Measurements from ENCODE around the gene CTSS.
"Not testable (repeated sequence)": the region's sequence is repeated elsewhere in the genome, so short reads cannot be mapped to it uniquely, and the experiment has no call there.

The CTSS gene

GRCh38 chr1:150775276-150775675 is 9.7 kb upstream of the CTSS start:
- Histone ChIP-seq H3K36me3 (ENCODE audit: control insufficient read depth, insufficient read depth, low read length) (no peaks in the 10 kb centered on the region), H3K4me3 (replicated peaks; ENCODE audit: low read depth, low read length) (no peak overlapping the region), H3K27me3 (replicated peaks; ENCODE audit: control insufficient read depth, insufficient read depth, low read length) (no peaks in the 10 kb centered on the region)
- no peak for DNase-seq (ENCODE audit: extremely low read depth, insufficient read length)
- TF ChIP-seq CTCF (IDR thresholded peaks at IDR 0.05; ENCODE audit: insufficient read depth, low read length, poor library complexity, severe bottlenecking), result no peak

- Histone ChIP-seq H3K27me3 (replicated peaks; ENCODE audit: control insufficient read depth, insufficient read depth, low read length) (no peaks in the 10 kb centered on the region), H3K36me3 (ENCODE audit: control insufficient read depth, insufficient read depth, low read length) (no peaks in the 10 kb centered on the region), H3K4me3 (replicated peaks; ENCODE audit: low read depth, low read length) (no peak overlapping the region)
- no peak for DNase-seq (ENCODE audit: extremely low read depth, insufficient read length)
- no peak for TF ChIP-seq CTCF (IDR thresholded peaks at IDR 0.05; ENCODE audit: insufficient read depth, low read length, poor library complexity, severe bottlenecking)
Measured at GRCh38 chr1:150772326-150772725, 6.7 kb upstream of the CTSS start.

GRCh38 chr1:150767704-150768103 is 2.1 kb upstream of the CTSS start:
- DNase-seq (ENCODE audit: extremely low read depth, insufficient read length); H3K4me3 ChIP-seq (replicated peaks; ENCODE audit: low read depth, low read length); H3K27me3 ChIP-seq (replicated peaks; ENCODE audit: control insufficient read depth, insufficient read depth, low read length); H3K36me3 ChIP-seq (ENCODE audit: control insufficient read depth, insufficient read depth, low read length): not testable (repeated sequence)

GRCh38 chr1:150765977-150766301 is 361 bp upstream of the CTSS start:
- not testable (repeated sequence) for H3K27me3 ChIP-seq (replicated peaks; ENCODE audit: control insufficient read depth, insufficient read depth, low read length); H3K36me3 ChIP-seq (ENCODE audit: control insufficient read depth, insufficient read depth, low read length)
- H3K4me3 ChIP-seq (replicated peaks; ENCODE audit: low read depth, low read length), result peak overlapping the region; percentile 64; the same call in 1 of the 2 replicates
- DNase-seq (ENCODE audit: extremely low read depth, insufficient read length), result peak; percentile 13

GRCh38 chr1:150764617-150765101 is 919 bp downstream of the CTSS start:
- Histone ChIP-seq H3K27me3 (replicated peaks; ENCODE audit: control insufficient read depth, insufficient read depth, low read length) (no peaks in the 10 kb centered on the region), H3K36me3 (ENCODE audit: control insufficient read depth, insufficient read depth, low read length) (peaks cover under 1% of the 10 kb centered on the region), H3K4me3 (replicated peaks; ENCODE audit: low read depth, low read length) (peak overlapping the region; percentile 64)
- TF ChIP-seq CTCF (IDR thresholded peaks at IDR 0.05; ENCODE audit: insufficient read depth, low read length, poor library complexity, severe bottlenecking), result no peak
- DNase-seq (ENCODE audit: extremely low read depth, insufficient read length), result peak; percentile 15

- DNase-seq (ENCODE audit: extremely low read depth, insufficient read length), result no peak
- peak overlapping the region; percentile 32; the same call in 1 of the 2 replicates for H3K4me3 ChIP-seq (replicated peaks; ENCODE audit: low read depth, low read length)
- no peaks in the 10 kb centered on the region for H3K27me3 ChIP-seq (replicated peaks; ENCODE audit: control insufficient read depth, insufficient read depth, low read length)
- H3K36me3 ChIP-seq (ENCODE audit: control insufficient read depth, insufficient read depth, low read length), result peaks cover 1% of the 10 kb centered on the region
- TF ChIP-seq CTCF (IDR thresholded peaks at IDR 0.05; ENCODE audit: insufficient read depth, low read length, poor library complexity, severe bottlenecking), result no peak
Measured at GRCh38 chr1:150763018-150763417, 2.6 kb downstream of the CTSS start.

GRCh38 chr1:150762552-150762951 is 3.0 kb downstream of the CTSS start:
- DNase-seq (ENCODE audit: extremely low read depth, insufficient read length), result no peak
- no peak for TF ChIP-seq CTCF (IDR thresholded peaks at IDR 0.05; ENCODE audit: insufficient read depth, low read length, poor library complexity, severe bottlenecking)
- Histone ChIP-seq H3K4me3 (replicated peaks; ENCODE audit: low read depth, low read length) (no peak overlapping the region; the same call in 1 of the 2 replicates), H3K27me3 (replicated peaks; ENCODE audit: control insufficient read depth, insufficient read depth, low read length) (no peaks in the 10 kb centered on the region), H3K36me3 (ENCODE audit: control insufficient read depth, insufficient read depth, low read length) (peaks cover 1% of the 10 kb centered on the region)

Measured in GM06990 (cell line).